CD4-positive, alpha-beta T cell treated with Interleukin-4 for 1 hour (primary cell): Measurements from ENCODE around the gene EIF3L.

Experiments used
- DNase-seq, 2 donors: peaks; one replicate each; pipeline ENCODE4 v3.0.0-alpha.2; 2020 to 2022

Gene EIF3L

DNA sequence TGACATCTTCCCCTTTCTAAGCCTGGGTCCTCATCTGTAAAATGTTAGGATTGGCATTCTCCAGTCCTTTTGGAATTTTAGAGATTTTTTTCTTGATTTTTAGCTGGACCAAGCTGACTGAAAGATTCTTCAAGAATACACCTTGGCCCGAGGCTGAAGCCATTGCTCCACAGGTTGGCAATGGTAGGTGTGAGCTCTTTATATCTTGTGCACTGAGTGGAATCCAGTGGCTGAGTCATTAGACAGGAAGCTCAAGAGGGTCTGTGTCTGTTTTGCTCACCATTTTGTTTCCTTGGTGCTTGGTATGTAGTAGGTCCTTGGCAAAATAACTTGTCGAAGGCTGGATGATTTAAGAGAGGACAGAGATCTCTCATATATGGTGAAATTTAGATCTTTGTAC lies 6.2 kb downstream of the EIF3L start:
- no peak for DNase-seq

DNA sequence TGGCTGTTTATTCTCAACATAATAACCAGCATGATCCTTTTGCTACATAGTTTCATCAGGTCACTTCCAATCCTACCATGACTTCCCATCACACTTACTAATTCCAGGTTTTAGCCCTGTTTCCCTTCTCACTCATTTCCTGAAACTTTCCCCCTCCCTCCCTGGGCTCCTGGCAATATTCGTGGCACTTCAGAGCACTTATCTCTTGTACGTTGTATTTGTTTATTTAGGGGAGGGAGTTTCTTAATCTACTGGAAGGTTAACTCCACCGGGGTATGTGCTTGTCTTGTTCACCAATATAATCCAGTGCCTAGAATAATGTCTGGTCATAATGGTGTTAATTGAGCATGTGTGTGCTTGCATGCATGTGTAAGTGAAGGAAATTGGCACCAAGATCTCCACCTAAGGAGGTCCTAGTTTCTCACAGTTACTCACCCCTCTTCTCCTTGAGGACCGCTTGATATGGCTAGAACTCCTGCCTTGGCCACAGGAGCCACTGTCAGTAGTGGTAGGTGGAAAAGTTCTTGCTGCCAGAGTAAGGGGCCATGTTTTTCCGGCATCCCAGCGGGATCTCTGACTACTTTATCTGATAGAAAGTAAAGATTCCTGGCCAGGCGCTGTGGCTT lies 11.7 kb downstream of the EIF3L start:
- no peak for DNase-seq

DNA sequence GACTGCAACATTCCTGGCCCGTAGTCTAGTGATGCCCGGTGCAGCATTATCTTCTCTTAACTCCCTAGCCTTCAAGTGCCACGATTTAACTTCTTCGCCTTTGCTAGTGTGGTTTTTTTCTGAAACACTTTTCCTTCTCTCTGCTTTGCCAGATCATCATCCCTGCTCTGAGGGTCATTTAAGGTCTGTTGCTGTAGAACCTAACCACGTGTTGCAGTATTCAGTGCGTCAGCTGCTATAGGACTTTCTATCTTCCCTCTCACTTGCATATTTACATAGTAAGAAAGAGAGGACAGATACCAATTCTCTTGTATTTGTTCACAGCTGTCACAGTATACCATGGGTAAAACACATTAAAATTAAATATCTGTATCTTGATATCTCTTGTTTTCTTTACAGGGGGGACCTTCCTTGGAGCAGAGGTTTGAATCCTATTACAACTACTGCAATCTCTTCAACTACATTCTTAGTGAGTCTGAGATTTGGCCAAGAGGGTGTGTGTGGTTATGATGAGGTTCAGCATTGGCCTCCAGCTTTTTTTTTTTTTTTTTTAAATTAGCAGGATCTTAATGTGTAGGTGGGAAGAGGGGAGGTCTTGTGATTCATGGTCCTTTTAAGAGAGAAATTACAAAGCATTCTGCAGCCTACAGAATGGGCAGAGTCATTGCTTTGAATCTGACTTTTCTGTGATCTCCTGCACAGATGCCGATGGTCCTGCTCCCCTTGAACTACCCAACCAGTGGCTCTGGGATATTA lies 13.5 kb downstream of the EIF3L start:
- DNase-seq: no peak

DNA sequence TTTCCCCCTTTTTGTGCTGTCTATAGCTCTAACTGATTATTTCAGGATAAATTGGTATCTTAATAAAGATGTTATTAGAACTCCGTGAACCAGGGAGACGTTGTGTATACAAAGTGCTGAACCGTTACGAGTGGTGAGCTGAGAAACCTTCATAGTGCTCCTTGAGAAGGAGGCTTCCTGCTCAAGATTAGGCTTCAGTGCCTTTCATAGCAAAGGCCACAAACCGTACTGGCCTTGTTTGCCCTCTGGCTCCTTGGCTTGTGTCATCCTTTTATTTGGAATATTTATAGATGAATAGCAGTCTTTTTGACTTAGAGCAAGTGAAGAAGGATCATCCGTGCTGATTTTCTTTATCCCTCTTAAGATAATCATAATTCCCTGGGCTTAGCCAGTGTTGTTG lies 16.3 kb downstream of the EIF3L start:
- no peak for DNase-seq

DNA sequence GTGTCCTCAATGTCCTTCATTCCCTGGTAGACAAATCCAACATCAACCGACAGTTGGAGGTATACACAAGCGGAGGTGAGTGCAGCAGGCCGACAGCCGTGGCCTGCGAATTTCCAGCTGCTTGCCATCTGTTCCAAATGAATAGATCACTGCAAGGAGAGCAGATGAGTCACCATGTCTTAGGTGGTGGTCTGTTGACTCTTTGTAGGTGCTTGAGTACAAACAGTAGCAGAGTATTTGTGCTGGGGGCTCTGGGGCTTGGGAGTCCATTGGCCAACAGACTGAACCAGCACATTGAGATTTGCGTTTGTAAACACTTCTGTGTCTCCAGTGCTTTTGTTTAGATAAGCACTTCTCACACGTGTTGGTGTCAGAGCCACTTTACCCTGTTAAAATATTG lies 21.1 kb downstream of the EIF3L start:
- DNase-seq: no peak

DNA sequence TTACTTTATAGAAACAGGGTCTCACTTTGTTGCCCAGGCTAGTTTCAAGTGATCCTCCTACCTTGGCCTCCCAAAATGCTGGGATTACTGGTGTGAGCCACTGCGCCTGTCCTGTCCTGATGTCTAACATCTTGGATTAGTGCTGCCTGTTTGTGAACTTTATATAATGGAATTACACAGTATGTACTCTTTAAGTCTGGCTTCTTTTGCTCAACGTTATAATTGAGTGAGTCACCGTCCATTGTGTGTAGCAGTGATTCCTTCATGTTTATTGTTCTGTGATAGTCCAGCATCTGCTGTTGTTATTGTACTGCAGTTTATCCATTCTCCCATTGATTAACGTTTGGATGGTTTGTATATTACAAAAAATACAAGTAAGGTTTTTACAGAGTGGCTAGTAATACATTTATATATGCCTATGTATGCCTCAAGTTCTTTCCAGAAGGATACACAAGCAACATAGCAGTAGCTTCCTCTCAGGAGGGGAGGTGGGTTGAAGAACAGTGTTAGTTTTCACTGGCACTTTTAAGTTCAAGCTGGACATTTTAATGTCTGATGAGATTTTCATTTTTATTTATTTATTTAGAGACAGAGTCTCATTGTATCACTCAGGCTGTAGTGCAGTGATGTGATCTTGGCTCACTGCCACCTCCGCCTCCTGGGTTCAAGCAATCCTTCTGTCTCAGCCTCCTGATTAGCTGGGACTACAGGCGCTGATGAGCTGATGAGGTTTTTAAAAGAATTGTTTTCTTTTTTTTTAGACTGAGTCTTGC lies 31.6 kb downstream of the EIF3L start:
- no peak for DNase-seq

DNA sequence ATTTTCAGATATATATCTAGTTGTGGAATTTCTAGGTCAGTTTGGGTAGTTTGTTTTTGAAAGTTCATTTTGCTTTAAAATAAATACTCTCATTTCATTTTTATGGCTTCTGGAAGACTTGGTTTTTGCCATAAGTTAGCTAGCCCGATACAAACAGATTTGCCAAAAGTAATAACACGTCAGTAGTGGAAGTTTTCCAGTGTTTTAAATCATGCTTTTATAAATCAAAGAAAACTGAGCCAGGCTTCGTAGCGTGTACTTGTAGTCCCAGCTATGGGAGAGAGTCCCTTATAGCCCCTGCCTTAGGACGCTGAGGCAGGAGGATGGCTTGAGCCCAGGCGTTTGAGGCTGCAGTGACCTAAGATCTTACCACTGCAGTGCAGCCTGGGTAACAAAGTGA lies 35.2 kb downstream of the EIF3L start:
- no peak for DNase-seq

DNA sequence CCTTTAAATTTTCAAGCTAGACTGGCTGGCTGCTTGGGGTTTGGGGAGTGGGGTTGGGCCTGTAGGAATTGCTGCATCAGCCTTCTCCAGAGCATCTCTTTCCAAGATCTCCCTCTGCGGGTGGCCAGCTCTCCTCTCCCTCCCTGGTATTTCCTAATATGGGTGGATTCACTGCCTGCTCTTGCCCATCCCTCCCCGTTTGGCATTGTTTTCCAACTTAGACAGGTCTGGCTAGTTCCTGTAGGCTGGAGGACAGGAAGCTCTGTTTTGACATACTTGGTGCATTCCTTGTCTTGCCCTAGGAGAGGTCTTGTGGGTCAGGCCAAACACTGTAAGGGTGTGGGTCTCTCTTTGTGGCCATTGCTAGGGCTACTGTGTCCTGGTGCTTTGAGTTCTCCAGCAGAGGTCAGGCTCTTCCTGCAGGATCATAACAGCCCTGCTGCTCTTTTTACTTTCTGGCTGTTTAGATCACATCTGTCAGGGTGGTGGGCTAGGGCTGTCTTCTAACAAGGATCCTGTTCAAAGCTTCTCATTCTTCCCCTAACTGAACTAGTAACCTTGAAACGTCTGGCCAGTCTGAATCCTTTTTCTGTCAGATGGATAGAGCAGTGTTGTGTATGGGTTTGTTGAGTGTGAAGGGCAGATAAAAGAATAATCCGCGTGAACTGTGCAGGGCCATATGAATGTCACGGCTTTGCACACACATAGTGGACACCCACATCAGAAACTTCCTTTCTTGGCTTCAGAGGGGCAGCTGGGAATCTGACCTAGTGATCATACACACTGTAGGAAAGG lies 38.6 kb downstream of the EIF3L start:
- DNase-seq: no peak

DNA sequence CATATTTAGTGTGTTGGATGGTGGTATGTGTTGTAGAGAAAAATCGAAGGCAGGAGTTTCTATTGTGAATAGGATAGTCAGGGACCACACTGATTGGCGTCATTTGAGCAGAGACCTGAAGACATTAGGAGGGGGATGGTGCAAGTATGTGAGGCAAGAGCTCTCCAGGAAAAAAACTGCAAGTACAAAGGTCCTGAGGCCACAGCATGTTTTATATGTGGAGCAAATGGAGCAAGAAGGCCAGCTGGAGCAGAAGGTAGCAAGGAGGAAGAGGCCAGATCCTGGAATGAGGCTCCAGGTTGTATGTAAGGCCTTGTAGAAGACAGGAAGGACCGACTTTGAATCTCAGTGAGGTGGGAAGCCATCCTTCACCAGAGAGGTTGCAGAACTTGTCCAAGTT lies 42.7 kb downstream of the EIF3L start:
- DNase-seq: no peak

DNA sequence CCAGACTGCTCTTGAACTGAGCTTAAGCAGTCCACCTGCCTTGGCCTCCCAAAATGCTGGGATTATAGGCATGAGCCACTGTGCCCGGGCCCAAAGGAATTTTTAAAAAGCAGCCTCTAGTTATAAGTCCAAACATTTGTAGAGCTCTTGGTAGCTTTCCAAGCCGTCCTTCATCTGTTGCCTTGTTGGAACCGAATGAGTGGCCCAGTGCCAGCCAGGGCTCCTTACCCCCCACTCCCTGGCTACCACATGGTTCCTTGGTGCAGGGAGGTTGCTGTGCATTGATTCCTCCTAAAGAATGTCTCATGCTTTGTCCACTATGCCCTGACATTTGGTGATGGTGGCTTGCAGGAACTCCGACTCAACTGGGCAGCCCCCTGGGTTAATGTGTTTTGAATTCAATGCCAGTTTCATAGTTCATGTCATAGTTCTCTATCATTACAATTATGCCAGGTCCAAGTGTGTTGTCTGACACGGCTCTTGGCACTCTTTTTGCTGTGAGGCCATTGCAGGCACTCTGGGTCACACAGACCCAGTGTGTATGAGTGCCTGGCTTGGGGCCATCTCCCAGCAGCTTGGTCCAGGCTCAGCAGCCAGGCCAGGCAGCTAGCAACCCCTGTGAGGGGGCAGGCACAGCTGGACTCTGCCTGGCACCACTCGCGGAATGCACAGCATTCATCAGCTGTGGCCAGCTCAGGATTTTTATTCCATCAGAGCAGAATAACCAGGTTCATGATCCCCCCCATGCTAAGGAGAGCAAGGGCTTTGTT lies 43.5 kb downstream of the EIF3L start:
- no peak for DNase-seq

DNA sequence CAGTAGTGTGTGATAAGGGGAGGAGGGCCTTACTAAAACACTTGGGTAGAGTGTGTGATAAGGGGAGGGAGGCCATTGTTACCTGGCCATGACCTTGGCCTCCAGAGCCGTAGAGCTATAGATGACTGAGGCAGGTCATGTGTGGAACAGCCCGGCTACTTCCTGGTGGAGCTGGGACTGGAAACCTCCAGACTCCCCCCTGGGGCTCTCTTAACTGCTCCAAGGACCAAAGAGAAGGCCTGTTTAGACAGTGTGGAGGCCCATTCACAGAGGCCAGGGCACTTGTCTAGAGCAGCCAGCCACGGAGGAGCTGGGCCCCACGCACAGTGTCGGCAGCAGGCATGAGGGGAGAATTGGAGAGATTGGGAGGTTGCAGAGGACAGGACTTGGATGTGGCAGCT lies 44.4 kb downstream of the EIF3L start:
- no peak for DNase-seq

DNA sequence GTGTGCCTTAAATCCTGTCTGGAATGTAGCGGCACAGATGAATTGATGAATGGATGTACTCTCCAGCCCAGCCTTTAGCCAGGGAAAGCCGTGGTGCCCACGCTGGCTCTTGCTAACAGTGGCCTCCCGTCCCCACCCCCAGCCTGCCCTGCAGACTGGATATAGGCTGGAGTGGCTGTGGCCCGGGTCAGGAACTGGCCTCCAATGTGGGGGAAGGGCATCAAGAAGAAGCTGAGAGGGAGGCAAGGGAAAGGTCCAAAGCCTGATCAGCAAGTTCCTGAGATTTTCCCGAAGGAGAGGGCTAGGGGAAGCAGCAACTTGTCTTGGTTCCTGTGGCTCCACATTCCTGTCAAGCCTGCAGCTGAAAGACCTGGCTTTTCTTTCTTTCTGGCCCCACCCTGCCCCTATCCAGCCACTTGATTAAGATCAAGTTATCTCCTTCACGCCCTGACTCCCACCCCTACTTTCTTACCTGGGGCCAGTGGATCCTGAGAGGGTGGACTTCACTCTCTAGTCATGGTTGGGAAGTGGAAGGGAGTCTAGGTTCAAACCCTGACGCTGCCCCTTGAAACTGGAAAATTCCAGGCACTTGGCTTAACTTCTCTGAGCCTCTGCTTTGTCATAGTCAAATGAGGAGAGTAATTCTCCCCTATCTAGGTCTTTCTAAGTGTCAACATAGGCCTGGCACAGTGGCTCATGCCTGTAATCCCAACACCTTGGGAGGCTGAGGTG lies 45.9 kb downstream of the EIF3L start:
- DNase-seq: no peak

DNA sequence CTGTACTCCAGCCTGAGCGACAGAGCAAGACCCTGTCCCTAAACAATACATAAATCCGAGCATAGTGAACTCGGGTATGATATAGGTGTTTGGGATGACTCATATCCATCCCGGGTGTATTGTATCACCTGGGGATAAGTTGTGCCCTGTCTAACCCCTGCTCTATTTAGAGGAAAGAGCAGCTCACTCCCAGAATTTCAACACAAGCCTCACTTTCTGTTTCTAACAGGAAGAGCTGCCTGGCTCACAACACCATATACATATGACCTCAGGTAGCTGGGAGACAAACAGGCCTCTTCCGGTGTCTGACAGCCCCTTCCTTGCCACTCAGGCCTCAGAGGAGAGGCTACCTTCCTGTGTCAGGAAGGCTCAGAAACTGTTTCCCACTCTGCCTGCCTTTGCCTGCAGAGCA lies 47.0 kb downstream of the EIF3L start:
- peak; percentile 52 to 56 for DNase-seq

DNA sequence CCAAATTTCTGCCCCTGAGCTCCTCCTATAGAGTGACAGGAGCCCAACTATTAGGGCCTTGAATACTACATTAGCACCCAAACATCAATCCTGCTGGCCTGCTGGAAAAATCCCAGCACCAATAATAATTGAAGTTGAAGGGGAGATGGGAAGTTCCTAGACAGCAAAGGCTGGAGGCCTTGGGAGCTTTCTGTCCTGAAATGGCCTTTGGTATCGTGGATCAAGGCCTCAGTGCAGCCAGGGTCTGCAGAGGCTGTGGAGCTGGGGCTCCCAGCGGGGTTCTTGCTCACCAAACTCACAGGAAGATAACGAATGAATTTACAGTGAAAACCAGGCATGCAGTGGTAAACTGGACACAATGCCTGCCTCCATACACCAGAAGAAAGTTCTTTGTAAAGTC lies 47.7 kb downstream of the EIF3L start:
- DNase-seq: no peak

DNA sequence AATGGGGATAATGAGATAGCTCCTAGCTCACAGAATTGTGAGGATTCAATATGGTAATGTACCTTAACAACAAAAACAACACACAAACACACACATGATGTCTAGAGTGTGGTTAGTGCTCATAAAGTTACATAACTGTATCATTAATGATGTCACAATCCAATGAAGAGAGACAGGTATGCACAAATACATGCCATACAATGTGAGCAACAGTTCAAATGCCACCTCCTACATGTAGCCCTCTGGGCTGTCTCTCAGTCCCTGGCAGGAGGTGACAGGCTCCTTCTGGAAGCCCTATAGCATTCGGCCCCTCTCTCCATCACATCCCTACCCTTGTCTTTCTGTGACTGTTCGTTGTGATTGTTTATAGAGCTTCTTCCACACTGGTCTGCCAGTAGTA lies 48.6 kb downstream of the EIF3L start:
- DNase-seq: no peak

DNA sequence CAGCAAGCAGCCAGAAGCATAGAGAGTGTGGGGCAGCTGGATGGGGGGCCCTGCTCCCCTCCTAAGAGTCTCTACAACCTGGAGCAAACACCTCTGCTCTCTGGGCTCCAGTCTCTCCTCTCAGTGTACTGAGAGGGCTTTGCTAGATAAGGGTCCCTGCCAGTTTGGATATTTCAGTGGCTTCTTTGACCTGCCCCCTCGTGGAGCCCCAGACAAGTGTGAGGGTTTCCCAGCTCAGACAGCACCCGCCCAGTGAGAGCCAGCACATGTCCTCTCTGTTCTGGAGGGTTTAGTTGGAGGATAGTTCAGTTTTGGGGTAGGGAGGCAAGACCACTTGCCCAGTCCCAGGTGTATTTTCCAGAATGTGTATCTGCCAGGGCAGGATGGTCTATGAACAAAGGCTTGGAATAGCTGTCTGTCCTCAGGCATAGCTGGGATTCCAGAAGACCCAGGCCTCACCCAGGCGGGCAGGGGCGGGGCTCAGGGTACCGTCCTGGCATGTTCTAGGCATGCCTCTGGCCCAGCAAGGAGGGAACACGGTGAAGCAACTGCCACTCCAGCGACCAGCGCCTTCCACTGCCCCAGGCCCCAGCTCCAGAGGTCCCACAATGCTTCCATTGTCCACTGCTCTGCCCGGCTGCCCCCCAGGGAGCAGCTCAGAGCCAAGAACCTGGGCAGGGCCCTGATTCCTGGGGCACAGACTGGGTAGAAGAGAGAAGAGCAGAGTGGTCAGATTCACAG lies 49.4 kb downstream of the EIF3L start:
- no peak for DNase-seq

DNA sequence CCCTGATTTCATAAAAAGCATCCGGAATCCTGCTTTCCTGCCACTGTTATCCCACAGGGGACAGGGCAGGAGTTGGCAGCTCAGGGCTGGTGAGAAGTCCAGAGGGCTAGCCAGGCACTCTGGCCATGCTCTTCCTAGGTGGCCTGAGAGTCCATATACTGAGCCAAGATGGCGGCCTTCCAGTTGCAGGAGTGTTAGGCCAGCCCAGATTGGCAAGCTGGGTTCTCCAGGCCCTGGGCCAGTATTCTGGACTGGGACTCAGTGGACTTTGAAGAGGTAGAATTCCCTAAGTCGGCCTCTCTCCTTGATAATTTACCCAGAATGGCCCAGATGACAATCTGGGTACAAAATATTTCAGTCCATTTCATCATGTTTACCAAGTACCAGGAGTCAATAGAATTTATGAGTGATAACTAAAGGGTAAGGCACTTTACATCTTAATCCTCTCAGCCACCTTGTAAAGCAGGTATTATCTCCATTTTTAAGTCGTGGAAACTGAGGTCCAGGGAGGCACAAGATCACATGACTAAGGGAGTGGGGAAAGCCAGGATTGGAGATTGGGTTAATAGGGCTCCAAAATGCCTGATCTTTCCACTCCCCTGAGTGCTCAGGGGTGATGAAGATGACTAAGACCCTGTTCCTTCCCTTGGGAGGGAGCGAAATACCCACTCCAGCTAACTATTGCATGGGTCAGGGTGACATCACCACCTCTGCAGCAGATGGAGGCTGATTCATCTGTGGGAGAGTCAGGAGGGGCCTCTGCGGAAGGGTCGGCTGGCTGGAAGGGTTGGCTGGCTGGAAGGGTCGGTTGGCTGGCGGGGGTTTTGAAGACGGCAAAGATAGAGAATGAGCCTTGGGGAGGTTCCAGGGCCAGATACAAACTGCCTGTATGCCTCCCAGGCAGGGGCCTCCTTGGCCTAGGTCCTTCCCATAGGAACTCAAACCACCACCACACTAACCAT lies 55.6 kb downstream of the EIF3L start:
- peak in 1 of 2 donors; percentile 35 for DNase-seq

DNA sequence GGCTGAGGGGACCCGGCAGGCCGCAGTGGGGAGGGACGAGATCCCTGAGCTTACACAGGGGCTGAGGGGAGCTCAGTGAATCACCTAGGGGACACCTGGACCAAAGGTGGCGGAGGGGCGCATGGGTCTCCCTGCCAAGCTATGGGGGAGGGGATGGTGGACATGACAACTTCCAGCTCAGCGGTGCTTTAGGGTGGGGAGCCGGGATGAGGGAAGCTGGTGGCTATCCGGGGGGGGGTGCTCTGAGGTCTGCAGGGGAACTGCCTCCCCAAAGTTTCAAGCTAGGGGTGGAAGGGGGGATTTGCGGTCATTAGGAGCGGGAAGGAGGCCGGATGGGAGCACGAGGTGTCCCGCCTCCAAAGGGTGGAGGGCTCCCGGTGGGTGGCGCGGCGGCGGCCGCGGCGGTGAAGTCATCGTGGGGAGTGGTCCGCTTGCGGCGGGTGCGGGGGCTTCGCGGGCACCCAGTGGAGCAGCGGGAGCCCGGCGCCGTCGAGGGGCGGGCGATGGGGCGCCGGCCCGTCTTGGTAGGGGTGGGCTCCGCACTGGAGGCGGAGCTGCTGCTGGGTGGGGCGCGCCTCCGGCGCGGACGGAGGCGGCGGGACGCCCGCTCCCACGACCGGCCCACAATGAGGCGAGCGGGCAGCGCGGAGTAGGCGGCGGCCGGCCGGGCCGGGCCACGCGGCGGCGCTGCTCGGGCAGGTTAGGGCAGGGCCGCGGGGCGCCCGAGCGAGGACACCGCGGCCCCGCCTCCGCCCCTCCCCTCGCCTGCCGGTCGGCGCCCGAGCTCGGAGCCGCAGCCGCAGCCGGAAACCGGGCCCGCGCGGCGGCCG lies 56.5 kb downstream of the EIF3L start, which contains the start of gene MICALL1:
Gene MICALL1 (plus strand): TSS at position 764 of the 830 bp plus-strand sequence. CDS start 126 bp downstream, outside the sequence.
- DNase-seq: peak; percentile 56 to 63
